ENCODE measurements around the gene CCDC12. TPM values are rescaled to one million over a fixed set of nuclear protein-coding genes. Genes with fewer than 3 reads are reported as not detected.

The CCDC12 gene
- total and polyA plus RNA-seq, 9 of the 15 experiments (the other 6 are each of a cell fraction or from before 2014, with no cell fraction given): 8.9 to 201 (median 86.9) TPM

DNA sequence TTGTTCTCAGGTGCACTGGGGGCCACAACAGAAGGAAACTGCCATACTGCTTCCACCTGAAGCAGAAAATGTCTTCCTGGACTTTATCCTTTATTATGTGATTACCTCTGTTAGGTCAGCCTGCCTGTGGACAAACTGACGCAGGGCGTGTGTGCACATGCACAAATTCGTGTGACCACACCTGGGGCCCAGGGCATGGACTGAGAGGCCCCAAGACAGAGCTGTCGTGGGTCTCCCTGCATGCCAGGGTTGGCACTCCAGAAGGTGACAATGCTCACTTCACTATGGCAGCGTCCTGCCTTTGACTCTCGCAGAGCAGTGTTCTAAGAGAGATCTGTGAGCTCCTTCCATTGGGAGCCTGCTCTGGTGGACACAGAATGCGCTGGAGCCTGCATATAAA, 34.5 kb downstream of the CCDC12 start (continued):
- TF ChIP-seq, protein P1, sequence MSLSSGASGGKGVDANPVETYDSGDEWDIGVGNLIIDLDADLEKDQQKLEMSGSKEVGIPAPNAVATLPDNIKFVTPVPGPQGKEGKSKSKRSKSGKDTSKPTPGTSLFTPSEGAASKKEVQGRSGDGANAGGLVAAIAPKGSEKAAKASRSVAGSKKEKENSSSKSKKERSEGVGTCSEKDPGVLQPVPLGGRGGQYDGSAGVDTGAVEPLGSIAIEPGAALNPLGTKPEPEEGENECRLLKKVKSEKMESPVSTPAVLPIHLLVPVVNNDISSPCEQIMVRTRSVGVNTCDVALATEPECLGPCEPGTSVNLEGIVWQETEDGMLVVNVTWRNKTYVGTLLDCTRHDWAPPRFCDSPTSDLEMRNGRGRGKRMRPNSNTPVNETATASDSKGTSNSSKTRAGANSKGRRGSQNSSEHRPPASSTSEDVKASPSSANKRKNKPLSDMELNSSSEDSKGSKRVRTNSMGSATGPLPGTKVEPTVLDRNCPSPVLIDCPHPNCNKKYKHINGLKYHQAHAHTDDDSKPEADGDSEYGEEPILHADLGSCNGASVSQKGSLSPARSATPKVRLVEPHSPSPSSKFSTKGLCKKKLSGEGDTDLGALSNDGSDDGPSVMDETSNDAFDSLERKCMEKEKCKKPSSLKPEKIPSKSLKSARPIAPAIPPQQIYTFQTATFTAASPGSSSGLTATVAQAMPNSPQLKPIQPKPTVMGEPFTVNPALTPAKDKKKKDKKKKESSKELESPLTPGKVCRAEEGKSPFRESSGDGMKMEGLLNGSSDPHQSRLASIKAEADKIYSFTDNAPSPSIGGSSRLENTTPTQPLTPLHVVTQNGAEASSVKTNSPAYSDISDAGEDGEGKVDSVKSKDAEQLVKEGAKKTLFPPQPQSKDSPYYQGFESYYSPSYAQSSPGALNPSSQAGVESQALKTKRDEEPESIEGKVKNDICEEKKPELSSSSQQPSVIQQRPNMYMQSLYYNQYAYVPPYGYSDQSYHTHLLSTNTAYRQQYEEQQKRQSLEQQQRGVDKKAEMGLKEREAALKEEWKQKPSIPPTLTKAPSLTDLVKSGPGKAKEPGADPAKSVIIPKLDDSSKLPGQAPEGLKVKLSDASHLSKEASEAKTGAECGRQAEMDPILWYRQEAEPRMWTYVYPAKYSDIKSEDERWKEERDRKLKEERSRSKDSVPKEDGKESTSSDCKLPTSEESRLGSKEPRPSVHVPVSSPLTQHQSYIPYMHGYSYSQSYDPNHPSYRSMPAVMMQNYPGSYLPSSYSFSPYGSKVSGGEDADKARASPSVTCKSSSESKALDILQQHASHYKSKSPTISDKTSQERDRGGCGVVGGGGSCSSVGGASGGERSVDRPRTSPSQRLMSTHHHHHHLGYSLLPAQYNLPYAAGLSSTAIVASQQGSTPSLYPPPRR (CRISPR knock-in tag; IDR thresholded peaks at IDR 0.05; ENCODE audit: borderline replicate concordance): no peak
- TF ChIP-seq KDM2B (CRISPR knock-in tag; IDR thresholded peaks at IDR 0.05) (no peak), KDM1A (IDR thresholded peaks at IDR 0.05) (no peak)

DNA sequence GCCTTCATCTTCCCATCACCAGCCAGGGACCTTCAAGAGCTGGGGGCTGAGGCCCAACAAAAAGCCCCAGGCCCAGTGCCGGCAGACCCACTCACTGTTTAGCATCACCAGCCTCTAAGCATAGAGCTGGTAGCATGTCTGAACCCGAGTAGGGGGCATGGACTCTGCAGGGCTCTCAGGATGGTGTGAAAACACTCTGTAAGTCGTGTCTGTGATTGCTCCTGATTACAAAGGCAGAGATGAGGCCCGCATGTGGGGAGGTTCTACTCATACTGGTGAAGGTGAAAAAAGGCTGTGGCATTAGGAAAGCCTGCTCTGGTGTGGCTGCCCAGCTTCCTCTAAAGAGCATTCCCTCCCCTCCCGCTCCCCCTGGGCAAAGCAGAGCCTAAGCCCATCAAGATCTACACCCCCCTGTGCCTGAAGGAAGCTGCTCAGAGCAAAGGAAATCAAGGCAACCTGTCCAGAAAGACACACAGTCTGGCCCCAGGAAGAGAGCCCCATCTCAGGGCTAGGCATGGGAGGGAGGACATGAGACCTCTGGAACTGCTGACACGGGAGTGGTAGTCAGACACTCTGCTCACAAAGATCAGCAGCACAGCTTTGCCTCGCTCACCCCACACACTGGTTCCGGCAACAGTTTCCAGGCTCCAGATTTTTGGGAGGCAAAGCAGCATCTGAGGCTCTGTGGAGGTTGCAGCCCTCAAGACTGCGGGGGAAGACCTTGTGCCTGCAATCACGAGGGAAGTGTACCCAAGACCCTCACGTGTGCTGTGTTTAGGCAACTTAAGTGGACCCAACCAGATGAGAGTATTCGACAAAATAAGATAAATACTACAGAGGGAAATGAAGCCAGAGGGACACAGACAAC, 36.7 kb downstream of the CCDC12 start:
- Histone ChIP-seq H3K9ac (ENCODE audit: insufficient read depth in 1 of 2, low read depth in 2 of 2, low read length in 2 of 2) (peak overlapping the region in 1 of 2 experiments; percentile 28; a peak in 1 of 4 replicates), H3K27ac (ENCODE audit: extremely low read depth, low read depth, low read length) (no peak overlapping the region), H3K9me3 (replicated peaks; ENCODE audit: control insufficient read depth, insufficient read depth, low read depth, low read length) (no peaks in the 10 kb centered on the region), H3K79me2 (ENCODE audit: control insufficient read depth, insufficient read depth, low read length) (peaks cover 94% of the 10 kb centered on the region), H3K9me1 (ENCODE audit: control insufficient read depth, insufficient read depth, low read length) (peaks cover 20% of the 10 kb centered on the region), H3K4me3 (no peak overlapping the region), H3K4me1 (replicated peaks in 1 of 2; ENCODE audit: control insufficient read depth in 2 of 2, insufficient read depth in 2 of 2, low read length in 2 of 2) (peaks cover 22 to 36% of the 10 kb centered on the region in 2 experiments; a peak in 4 of 5 replicates), H3K27me3 (ENCODE audit: control insufficient read depth in 2 of 2, insufficient read depth in 2 of 2, low read length in 2 of 2) (no peaks in the 10 kb centered on the region), H2AFZ (ENCODE audit: low read depth, low read length) (no peak overlapping the region), H3K36me3 (ENCODE audit: control insufficient read depth, insufficient read depth, low read length) (peaks cover 90% of the 10 kb centered on the region), H4K20me1 (replicated peaks; ENCODE audit: control insufficient read depth, insufficient read depth, low read length) (peaks cover 65% of the 10 kb centered on the region), H3K4me2 (ENCODE audit: insufficient read depth, low read length) (no peak overlapping the region)
- ATAC-seq: no peak
- WGBS (ENCODE audit: insufficient coverage, low coverage, missing lambda C conversion rate): 91% methylated on average over 12 of the region's 12 CpGs
- DNase-seq (ENCODE audit: extremely low read depth in 1 of 4, low spot score in 3 of 4): no peak
- CTCF ChIA-PET (ENCODE audit: low intra/inter-chr PET ratio): no interaction called here
- intact Hi-C loops (cut with micrococcal nuclease): no loop called here
- FAIRE-seq: no peak
- in situ Hi-C loops (cut with MboI): no loop called here
- POLR2A ChIA-PET: interaction anchor here (0.6 to 2.9 kb wide), 5 partner anchors 10 to 131 kb away, joined by 3 to 8 read pairs (median 4); no protein-coding TSS in a partner anchor
- BruUV-seq (replicated peaks): no TSS peak
- TF ChIP-seq, protein P2, sequence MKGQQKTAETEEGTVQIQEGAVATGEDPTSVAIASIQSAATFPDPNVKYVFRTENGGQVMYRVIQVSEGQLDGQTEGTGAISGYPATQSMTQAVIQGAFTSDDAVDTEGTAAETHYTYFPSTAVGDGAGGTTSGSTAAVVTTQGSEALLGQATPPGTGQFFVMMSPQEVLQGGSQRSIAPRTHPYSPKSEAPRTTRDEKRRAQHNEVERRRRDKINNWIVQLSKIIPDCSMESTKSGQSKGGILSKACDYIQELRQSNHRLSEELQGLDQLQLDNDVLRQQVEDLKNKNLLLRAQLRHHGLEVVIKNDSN (CRISPR knock-in tag; IDR thresholded peaks at IDR 0.05): 0 out of 2 replicates have a peak, but pooled peaks have one; percentile 8
- TF ChIP-seq, protein P3, sequence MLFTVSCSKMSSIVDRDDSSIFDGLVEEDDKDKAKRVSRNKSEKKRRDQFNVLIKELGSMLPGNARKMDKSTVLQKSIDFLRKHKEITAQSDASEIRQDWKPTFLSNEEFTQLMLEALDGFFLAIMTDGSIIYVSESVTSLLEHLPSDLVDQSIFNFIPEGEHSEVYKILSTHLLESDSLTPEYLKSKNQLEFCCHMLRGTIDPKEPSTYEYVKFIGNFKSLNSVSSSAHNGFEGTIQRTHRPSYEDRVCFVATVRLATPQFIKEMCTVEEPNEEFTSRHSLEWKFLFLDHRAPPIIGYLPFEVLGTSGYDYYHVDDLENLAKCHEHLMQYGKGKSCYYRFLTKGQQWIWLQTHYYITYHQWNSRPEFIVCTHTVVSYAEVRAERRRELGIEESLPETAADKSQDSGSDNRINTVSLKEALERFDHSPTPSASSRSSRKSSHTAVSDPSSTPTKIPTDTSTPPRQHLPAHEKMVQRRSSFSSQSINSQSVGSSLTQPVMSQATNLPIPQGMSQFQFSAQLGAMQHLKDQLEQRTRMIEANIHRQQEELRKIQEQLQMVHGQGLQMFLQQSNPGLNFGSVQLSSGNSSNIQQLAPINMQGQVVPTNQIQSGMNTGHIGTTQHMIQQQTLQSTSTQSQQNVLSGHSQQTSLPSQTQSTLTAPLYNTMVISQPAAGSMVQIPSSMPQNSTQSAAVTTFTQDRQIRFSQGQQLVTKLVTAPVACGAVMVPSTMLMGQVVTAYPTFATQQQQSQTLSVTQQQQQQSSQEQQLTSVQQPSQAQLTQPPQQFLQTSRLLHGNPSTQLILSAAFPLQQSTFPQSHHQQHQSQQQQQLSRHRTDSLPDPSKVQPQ (CRISPR knock-in tag; IDR thresholded peaks at IDR 0.05; ENCODE audit: borderline replicate concordance): no peak
